NCI-H2196 (cell line): ENCODE measurements around the gene PROS1.
"Not testable (repeated sequence)": the region's sequence is repeated elsewhere in the genome, so short reads cannot be mapped to it uniquely, and the experiment has no call there.

Experiments used
- DNase-seq: peaks from one replicate; lab custom pipeline; 2025; ENCODE audit not compliant: unreplicated experiment; lab: John Stamatoyannopoulos, UW

The PROS1 gene

DNA sequence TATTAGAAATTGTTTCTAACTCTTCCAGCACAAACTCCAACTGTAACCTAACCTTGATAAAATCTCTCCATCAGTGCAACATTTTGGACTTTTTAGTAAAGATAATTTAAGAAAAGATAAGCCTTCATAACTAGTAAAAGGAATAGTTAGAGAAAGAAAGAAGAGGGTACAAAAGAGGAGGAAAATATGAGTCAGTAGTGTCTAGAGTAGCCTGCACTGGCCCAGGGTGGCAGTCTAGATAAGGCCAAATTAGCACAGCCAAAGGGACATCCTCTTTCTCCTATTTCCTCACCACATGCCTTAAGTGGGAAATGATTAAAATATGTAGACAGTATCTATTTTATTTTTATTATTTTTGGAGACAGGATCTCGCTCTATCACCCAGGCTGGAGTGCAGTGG, 3.7 kb downstream of the PROS1 start:
- no peak for DNase-seq

DNA sequence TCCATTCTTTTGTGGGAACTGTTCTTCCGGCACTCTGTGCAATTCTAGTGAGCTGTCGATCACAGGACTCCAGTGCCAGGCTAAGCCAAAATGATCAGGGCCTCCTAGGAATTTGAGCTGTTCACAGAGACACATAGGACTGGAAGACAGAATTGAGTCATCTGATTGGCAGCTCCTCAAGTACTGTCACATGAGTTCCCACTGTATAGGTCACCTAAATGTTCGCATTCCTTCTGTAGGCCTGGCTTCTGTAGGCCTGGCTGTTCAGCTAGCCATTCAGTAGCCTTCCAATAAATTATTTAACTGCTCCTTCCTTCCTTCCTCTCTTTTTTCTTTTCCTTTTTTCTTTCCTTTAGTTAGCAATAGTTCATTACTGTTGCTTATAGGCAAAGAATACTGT, 4.3 kb downstream of the PROS1 start:
- DNase-seq: no peak

DNA sequence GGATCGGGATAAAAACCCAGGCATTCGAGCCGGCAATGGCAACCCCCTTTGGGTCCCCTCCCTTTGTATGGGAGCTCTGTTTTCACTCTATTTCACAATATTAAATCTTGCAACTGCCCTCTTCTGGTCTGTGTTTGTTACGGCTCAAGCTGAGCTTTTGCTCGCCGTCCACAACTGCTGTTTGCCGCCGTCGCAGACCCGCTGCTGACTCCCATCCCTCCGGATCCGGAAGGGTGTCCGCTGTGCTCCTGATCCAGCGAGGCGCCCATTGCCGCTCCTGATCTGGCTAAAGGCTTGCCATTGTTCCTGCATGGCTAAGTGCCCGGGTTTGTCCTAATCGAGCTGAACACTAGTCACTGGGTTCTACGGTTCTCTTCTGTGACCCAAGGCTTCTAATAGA, 8.6 kb downstream of the PROS1 start:
- not testable (repeated sequence) for DNase-seq

DNA sequence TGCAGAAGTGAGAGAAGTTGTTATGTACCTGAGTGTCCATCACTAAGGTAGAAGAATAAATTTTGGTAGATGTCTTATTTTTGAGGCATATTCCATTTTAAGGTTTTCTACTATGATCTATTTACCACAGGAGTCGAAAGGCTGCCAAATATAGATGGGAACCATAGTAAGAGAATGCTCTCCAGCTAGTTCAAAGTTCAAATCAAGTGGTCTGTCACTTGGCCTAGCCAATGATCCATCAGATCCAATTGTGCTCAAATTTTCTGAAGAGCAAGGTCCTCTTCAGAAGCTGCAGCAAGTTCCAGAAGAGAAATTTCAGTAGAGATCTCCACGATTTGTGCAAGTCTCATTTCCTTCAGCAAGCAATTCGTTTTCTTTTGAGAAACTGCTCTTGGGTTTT, 10.9 kb downstream of the PROS1 start:
- DNase-seq: no peak

DNA sequence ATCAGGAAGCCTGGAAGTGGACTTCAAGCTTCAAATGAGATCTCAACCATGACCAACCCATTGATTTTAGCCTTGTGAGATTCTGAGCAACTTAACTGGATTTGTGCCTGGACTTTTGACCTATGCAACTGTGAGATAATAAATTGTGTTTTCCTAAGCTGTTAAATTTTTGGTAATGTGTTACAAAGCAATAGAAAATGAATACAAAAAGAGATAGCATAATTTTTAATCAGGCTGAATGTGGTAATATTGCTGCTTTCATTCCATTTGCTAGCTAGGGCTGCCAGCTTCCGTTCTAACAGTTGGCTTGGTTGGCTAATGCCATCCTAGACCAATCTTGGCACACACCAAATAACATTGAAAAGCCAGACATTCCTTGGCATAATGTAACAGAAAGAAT, 12.2 kb downstream of the PROS1 start:
- DNase-seq: no peak

DNA sequence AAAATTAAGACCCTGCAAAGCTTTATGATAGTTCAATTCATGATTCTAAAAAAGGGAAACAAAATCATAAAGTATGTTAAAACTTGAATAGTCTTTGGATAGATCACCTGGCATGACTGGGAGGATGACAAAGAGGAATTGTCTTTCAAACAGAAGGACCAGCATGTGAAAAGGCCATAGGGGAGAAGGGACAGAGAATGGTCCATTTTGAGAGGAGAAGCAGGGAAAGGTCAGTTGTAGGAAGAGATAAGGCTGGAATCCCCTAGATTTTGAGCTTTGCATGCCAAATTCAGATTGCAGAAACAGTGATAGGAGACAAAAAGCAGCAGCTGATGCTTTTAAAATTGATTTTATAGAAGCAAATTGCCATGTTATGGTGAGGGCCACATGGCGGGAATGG, 12.7 kb downstream of the PROS1 start:
- DNase-seq: no peak

DNA sequence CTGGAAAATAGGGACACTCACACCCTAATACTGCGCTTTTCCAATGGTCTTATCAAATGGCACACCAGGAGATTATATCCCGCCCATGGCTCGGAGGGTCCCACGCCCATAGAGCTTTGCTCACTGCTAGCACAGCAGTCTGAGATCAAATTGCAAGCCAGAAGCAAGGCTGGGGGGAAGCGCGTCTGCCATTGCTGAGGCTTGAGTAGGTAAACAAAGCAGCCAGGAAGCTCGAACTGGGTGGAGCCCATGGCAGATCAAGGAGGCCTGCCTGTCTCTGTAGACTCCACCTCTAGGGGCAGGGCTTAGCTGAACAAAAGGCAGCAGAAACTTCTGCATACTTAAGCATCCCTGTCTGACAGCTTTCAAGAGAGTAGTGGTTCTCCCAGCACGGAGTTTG, 23.7 kb downstream of the PROS1 start:
- DNase-seq: not testable (repeated sequence)

DNA sequence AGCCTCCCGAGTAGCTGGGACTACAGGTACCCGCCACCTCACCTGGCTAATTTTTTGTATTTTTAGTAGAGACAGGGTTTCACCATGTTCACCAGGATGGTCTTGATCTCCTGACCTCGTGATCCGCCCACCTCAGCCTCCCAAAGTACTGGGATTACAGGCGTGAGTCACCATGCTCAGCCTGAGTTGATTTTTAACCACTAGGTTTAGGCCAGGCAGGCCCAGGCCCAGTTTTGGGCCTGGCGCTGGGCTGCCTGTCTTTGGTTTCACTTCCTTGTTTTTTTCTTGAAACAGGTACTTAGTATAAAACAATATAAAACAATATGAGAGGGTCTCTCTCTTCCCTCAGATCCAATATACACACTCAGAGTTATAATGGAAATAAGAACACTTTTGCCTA, 36.2 kb downstream of the PROS1 start:
- DNase-seq: not testable (repeated sequence)

DNA sequence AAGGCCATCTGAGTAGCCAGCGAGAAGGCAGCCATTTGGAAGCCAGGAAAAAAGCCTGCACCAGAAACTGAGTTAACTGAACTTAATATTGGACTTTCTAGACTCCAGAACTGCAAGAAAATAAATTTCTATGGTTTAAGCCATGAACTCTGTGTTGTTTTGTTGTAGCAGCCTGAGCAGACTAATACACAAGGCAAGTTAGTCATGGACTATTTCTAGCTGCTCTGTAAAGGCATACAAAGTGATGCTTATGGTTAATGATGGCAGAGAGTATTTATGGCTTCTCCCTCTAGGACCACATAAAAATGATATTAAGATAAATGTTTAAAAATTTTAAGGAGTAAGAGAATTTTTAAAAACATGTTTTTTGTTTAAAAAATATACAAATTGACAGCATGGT, 37.1 kb downstream of the PROS1 start:
- DNase-seq: no peak

DNA sequence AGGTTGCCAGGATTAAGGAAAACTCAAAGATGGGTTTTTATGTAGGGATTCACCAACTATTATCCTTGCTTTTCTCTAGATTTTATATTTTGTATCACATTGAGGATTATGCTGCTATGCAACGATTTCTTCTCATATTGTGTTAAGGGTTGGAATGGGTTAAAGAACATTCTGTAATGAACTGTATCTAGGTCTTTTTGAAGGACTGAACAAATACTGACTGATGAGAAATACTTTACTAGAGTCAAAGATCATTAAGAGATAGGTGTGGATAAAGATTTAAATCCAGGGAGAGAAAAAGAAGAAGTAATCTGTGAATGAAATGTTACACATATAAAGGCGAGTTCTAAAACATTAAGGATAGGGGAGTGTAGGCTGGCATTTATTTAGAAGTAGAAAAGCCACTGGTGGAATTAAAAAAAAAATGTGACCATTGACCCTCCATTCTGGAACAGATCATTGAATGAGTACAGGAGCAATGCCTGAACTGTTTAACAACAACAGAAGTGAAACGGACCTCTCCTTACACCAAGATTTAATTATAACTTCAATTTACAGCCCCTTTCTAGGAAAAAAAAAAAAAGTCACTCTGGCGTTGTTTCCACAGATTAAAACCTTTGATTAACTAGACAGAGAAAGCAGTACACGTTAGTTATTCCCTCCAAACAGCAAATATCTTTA, 39.2 kb downstream of the PROS1 start:
- DNase-seq: no peak

DNA sequence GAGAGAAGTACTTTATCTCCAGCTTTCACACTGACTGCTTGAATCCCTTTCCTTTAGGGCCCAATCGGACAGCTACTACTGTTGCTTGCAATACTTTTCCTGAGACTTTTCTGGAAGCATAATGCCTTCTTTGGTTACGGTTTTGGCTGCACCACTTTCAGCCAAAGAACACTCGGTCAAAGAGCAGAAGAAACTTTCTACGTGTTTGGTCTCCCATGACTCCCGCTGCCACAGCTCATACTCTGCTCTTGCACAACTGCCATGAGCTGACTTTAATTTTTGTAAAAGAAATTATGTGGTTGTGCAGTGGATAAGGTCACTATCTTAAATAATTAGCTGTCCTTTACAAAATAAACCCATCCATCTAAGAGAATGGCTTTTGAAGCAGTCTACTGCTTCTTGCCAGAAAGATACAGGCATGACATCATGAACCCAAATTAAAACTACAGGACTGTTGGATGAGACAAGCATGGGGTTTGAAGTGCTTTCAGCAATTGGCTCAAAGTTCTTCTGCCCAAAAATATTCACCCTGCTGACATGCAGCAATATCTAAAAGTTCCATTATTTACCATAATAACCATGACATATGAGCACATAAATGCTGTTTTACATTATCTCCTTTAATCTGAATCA, 42.0 kb downstream of the PROS1 start:
- DNase-seq: no peak

DNA sequence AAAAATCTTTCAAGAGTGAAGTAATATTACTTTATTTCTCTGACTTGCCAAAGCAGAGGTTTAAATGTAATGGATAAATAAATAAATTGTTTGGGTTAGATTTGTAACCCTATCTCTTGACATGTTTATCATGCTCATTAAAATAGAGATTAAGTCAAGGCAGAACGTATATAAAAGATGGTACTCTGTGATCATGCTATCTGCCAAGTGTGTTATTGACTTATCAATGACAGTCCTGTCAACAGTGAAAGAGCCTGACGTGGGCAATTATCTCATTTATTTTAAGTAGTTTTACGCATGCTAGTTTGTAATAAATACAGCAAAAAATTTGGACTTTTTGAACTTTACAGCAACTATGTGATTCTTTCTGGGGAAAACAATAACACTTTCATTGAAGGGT, 43.7 kb downstream of the PROS1 start:
- DNase-seq: no peak

DNA sequence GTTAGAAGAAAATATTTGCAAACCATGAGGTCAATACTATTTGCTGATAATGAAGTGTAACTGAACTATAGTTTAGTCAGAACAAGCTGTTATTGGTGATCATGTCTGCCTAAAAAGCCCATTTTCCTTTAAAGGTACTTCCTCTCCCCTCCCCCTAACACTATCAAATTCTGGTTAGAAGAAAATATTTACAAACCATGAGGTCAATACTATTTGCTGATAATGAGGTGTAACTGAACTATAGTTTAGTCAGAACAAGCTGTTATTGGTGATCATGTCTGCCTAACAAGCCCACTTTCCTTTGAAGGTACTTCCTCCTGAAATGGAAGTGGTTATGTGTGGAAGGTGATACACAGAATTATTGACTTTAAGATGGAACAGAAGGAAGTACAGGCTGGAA, 46.9 kb downstream of the PROS1 start:
- DNase-seq: no peak

DNA sequence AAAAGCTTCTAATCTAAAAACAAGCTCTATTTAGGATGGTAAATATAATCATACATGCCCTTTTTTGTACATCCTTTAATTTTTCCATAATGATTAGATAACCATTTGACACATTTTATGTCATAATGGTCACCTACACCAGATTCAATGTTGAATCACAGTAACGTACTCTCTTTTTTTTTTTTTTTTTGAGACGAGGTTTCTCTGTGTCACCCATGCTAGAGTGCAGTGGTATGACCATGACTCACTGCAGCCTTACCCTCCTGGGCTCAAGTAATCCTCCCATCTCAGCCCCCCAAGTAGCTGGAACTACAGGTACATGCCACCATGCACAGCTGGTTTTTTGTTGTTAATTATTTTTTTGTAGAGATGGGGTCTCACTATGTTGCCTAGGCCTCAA, 49.2 kb downstream of the PROS1 start:
- no peak for DNase-seq

DNA sequence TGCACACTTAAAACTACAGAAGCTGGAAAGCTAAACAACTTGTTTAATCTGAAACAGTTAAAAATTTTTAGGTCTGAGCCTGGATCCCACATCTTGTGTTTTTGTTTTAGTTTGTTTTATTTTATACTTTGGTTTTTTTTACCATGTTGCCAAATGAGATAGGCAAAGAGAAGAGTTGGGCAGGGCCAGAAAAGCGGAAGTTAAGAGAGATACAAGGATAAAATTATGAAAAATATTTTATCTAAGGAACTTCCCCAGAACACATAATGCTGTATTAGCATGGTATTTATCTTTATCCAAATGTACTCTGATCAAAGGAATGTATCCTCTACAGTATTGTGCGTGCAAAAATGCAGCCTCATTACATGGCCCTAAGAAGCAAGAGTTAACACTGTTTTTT, 50.7 kb downstream of the PROS1 start:
- no peak for DNase-seq

DNA sequence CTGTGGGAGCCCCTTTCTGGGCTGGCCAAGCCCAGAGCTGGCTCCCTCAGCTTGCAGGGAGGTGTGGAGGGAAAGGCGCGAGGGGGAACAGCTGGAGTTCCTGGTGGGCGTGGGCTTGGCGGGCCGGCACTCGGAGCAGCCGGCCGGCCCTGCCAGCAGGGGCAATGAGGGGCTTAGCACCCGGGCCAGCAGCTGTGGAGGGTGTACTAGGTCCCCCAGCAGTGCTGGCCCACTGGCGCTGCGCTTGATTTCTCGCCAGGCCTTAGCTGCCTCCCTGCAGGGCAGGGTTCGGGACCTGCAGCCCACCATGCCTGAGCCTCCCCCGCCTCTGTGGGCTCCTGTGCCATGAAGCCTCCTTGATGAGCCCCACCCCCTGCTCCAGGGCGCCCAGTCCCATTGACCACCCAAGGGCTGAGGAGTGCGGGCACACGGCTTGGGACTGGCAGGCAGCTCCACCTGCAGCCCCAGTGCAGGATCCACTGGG, 56.1 kb downstream of the PROS1 start:
- not testable (repeated sequence) for DNase-seq

DNA sequence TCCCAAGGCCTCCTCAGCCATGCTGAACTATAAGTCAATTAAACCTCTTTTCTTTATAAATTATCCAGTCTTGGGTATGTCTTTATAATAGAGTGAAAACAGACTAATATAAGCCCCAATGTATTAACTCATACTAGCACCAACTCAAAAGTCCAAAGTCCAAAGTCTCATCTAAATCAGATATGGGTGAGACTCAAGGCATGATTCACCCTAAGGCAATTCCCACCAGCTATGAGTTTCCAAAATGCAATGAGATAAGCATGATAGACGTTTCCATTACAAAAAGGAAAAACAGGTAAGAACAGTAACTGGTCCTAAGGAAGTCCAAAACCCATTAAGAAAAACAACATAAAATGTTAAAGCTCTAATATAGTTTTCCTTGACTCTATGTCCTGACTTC, 60.1 kb downstream of the PROS1 start:
- DNase-seq: not testable (repeated sequence)

DNA sequence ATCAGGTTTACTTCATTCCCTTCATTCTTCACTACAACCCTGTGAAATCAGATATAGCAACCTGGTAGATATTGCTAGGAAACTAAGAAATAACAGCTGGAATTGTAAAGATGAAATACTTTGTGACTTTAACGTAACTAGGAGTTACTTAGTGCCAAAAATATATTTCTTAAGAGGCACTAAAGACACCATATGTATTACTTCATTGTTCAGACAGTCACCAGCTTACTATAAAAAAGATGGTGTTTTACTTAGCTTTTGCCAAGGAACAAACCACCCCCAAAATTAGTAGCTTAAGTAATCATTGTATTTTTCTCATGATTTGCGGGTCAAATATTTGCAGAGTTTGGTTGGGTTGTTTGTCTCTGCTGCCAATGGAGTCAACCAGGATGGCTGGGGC, 62.5 kb downstream of the PROS1 start:
- no peak for DNase-seq

DNA sequence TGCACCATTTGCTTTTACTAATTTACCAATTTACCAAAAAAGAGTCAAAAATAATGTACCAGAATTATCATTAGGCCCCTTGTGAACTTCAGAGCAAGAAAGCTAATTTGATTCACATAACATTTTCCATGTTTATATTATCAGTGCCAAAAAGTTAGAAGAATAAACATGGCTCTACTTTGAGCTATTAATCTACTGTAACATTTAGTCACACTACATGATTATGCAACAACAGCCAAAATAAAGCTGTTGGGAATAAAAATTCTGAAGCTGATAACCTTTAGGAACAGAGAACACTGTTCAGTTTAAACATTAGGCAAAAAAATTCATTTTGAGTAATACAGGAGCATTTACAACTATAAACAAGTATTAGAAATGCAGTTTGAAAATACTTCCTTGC, 63.6 kb downstream of the PROS1 start:
- no peak for DNase-seq

DNA sequence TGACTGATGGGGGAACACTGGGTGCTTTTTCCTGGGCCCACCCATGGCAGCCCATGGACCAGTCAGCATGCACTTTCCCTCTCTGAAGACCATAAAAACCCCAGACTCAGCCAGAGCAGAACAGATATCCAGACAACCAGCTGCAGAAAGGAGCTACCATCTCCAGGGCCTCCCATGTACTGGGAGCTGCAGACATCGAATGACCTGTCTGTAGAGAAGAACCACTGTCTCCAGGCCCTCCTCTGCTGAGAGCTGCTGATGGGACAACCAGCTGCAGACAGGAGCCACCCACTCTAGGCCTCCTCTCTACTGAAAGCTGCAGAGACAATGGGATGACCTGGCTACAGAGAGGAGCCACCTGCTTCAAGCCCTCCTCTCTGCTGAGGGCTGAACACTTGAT, 66.6 kb downstream of the PROS1 start:
- no peak for DNase-seq

DNA sequence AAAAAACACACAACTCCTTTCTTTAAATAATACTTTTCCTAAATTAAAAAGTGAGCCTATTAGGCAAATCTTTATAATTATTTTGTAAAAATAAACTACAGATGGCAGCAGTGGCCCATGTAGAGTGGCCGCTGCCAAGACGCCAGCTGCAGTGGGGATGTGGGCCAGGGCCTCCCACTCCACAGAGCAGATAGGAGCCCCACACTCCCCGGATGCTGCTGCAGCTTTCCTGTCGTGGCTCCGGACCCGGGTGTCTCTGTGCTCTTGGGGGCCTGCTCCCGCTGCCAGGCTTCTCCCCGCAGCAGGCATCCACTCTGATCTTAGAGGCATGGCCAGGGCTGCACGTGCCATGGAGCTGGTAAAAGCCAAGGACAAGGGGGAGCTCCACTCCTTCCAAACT, 67.5 kb downstream of the PROS1 start:
- DNase-seq: no peak

DNA sequence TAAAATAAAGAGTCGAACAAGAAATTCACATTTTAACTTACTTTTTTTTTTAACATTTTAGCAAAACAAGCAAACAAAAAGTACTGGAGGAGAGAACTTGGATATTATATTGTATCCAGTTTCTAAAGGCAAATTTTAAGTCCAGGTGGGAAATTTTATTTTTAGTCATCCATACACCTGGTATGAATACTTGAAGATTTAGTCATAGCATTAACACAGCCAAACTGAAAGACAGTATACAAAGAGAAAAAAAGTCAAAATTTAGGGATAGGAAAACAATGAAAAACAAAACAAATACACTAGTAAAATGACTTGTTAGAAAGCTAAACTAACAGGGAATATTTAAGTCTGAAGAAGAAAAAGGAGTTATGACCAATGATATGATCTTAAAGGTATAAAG, 69.1 kb downstream of the PROS1 start:
- DNase-seq: no peak
